GM06990 (cell line): ENCODE measurements around the gene MYCBP.

Experiments
- DNase-seq: peaks from one replicate; pipeline ENCODE4 v3.0.0-alpha.2; 2011; ENCODE audit not compliant: insufficient read length; ENCODE audit errors: extremely low read depth
- H3K27me3 ChIP-seq: replicated peaks from 2 replicates; pipeline ENCODE4 v1.6.0; 2011; ENCODE audit warnings: low read length; ENCODE audit not compliant: control insufficient read depth, insufficient read depth
- H3K36me3 ChIP-seq: 2 replicates; pipeline ENCODE4 v1.5.1; 2011; ENCODE audit warnings: low read length; ENCODE audit not compliant: control insufficient read depth, insufficient read depth
- H3K4me3 ChIP-seq: replicated peaks from 2 replicates; pipeline ENCODE4 v1.5.1; 2011; ENCODE audit warnings: low read depth, mild to moderate bottlenecking, control low read depth, low read length
- TF ChIP-seq, protein P1 (sequence below): IDR thresholded peaks from 2 replicates; pipeline ENCODE4 v1.5.1; 2011; ENCODE audit warnings: low read length, control low read depth, mild to moderate bottlenecking, inconsistent platforms; ENCODE audit not compliant: insufficient read depth, poor library complexity, severe bottlenecking

MYCBP gene

GRCh38 chr1:38834937-38835827 is 38.0 kb downstream of the MYCBP start:
- H3K4me3 ChIP-seq = no peak overlapping the region
- H3K36me3 ChIP-seq = peaks cover 3% of the 10 kb centered on the region
- TF ChIP-seq, protein P1, sequence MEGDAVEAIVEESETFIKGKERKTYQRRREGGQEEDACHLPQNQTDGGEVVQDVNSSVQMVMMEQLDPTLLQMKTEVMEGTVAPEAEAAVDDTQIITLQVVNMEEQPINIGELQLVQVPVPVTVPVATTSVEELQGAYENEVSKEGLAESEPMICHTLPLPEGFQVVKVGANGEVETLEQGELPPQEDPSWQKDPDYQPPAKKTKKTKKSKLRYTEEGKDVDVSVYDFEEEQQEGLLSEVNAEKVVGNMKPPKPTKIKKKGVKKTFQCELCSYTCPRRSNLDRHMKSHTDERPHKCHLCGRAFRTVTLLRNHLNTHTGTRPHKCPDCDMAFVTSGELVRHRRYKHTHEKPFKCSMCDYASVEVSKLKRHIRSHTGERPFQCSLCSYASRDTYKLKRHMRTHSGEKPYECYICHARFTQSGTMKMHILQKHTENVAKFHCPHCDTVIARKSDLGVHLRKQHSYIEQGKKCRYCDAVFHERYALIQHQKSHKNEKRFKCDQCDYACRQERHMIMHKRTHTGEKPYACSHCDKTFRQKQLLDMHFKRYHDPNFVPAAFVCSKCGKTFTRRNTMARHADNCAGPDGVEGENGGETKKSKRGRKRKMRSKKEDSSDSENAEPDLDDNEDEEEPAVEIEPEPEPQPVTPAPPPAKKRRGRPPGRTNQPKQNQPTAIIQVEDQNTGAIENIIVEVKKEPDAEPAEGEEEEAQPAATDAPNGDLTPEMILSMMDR = peak; percentile 62
- no peaks in the 10 kb centered on the region; the same call in 1 of the 2 replicates for H3K27me3 ChIP-seq
- peak; percentile 25 for DNase-seq

- Histone ChIP-seq H3K36me3 (peaks cover under 1% of the 10 kb centered on the region), H3K27me3 (no peaks in the 10 kb centered on the region; the same call in 1 of the 2 replicates), H3K4me3 (no peak overlapping the region)
- DNase-seq = no peak
- TF ChIP-seq, protein P1 = no peak
These were observed 38.8 kb downstream of the MYCBP start for GRCh38 chr1:38834221-38834782.

DNA sequence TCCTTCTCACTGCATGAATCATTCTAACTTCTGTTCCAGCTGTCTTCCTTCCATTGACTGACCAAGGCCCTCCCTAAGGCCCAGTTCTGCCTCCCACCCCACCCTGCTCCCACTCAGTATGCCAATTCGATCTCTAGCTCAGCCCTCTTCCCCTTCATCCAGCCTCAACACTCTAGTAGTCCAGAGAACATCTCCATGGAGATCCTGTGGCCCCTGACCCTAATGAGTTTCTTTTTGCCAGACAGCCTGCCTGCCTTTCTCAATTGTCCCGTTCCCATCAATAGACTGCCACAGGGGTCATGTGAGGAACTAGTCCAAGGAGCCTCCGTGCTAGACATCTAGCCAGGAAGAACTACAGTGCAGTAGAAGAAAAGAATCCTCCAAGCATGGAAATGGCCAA is 40.0 kb downstream of the MYCBP start:
- TF ChIP-seq, protein P1 = no peak
- H3K27me3 ChIP-seq = no peaks in the 10 kb centered on the region; the same call in 1 of the 2 replicates
- DNase-seq = no peak
- H3K4me3 ChIP-seq = no peak overlapping the region
- no peaks in the 10 kb centered on the region for H3K36me3 ChIP-seq

DNA sequence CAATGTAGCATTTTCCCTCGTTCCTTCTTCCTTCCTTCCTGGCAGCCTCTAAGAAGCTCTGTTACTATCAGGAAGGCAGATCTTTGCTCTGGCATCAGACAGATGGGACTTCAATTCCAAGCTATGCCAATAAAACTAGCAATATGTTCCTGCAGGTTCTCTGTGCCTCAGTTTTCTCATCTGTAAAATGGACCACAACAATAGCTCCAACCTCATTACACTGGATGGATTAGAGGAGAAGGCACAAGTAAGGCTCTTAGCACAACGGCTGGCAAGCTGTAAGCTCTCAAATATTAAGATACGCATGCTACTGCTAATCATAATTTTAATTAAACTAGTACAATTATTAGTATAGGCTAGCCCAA is 40.8 kb downstream of the MYCBP start:
- no peak overlapping the region for H3K4me3 ChIP-seq
- H3K36me3 ChIP-seq = no peaks in the 10 kb centered on the region
- no peak for DNase-seq
- H3K27me3 ChIP-seq = no peaks in the 10 kb centered on the region; the same call in 1 of the 2 replicates
- TF ChIP-seq, protein P1 = no peak

GRCh38 chr1:38831731-38832369 is 41.3 kb downstream of the MYCBP start:
- TF ChIP-seq, protein P1 = no peak
- no peak overlapping the region for H3K4me3 ChIP-seq
- no peaks in the 10 kb centered on the region for H3K36me3 ChIP-seq
- DNase-seq = no peak
- H3K27me3 ChIP-seq = no peaks in the 10 kb centered on the region; the same call in 1 of the 2 replicates
